DND-41 (cell line): ENCODE measurements around the gene ACACA.

Experiments
- CTCF ChIP-seq: IDR thresholded peaks from 2 replicates; pipeline ENCODE4 v1.5.1; 2012; ENCODE audit warnings: borderline replicate concordance, low read length, moderate library complexity, mild to moderate bottlenecking; ENCODE audit not compliant: poor library complexity, severe bottlenecking; ENCODE audit errors: extremely low read depth
- EZH2 ChIP-seq: IDR thresholded peaks from 3 replicates; pipeline ENCODE4 v1.6.1; 2012; ENCODE audit warnings: borderline replicate concordance, low read depth, mild to moderate bottlenecking, moderate library complexity, low read length, inconsistent platforms; ENCODE audit not compliant: severe bottlenecking

GRCh38 chr17:37373530-37374159 is 33.0 kb downstream of the ACACA start:
- TF ChIP-seq EZH2 (no peak), CTCF (peak; percentile 99)
